Amniotic stem cell (primary cell): ENCODE measurements around the gene CACNA2D1.
"Not testable (repeated sequence)": the region's sequence is repeated elsewhere in the genome, so short reads cannot be mapped to it uniquely, and the experiment has no call there.

Source experiments
- DNase-seq: peaks from one replicate; lab custom pipeline; 2025; lab: John Stamatoyannopoulos, UW

CACNA2D1 gene

GRCh38 chr7:82434275-82435022, 9.1 kb downstream of the CACNA2D1 start:
- no peak for DNase-seq

GRCh38 chr7:82433507-82433906, 10.1 kb downstream of the CACNA2D1 start:
- no peak for DNase-seq

GRCh38 chr7:82432743-82433142, 10.8 kb downstream of the CACNA2D1 start:
- not testable (repeated sequence) for DNase-seq

GRCh38 chr7:82430500-82431465, 12.8 kb downstream of the CACNA2D1 start:
- no peak for DNase-seq

GRCh38 chr7:82429408-82429807, 14.2 kb downstream of the CACNA2D1 start:
- no peak for DNase-seq

- DNase-seq, result peak; percentile 42
Measured at GRCh38 chr7:82428186-82428961, 15.2 kb downstream of the CACNA2D1 start.

GRCh38 chr7:82423446-82423845, 20.1 kb downstream of the CACNA2D1 start:
- DNase-seq, result no peak

GRCh38 chr7:82419200-82419599, 24.4 kb downstream of the CACNA2D1 start:
- no peak for DNase-seq

- no peak for DNase-seq
Measured at GRCh38 chr7:82417898-82418297, 25.7 kb downstream of the CACNA2D1 start.

GRCh38 chr7:82416402-82416801, 27.2 kb downstream of the CACNA2D1 start:
- no peak for DNase-seq

GRCh38 chr7:82414389-82414788, 29.2 kb downstream of the CACNA2D1 start:
- no peak for DNase-seq

- DNase-seq, result no peak
Measured at GRCh38 chr7:82413237-82413636, 30.3 kb downstream of the CACNA2D1 start.

- DNase-seq, result no peak
Measured at GRCh38 chr7:82411732-82412131, 31.8 kb downstream of the CACNA2D1 start.

- no peak for DNase-seq
Measured at GRCh38 chr7:82410461-82410860, 33.1 kb downstream of the CACNA2D1 start.

- no peak for DNase-seq
Measured at GRCh38 chr7:82406937-82407336, 36.6 kb downstream of the CACNA2D1 start.

GRCh38 chr7:82405301-82405700, 38.3 kb downstream of the CACNA2D1 start:
- no peak for DNase-seq

- no peak for DNase-seq
Measured at GRCh38 chr7:82404652-82405051, 38.9 kb downstream of the CACNA2D1 start.

GRCh38 chr7:82404094-82404493, 39.5 kb downstream of the CACNA2D1 start:
- DNase-seq, result no peak

GRCh38 chr7:82397879-82398524, 45.6 kb downstream of the CACNA2D1 start:
- no peak for DNase-seq

- no peak for DNase-seq
Measured at GRCh38 chr7:82396343-82396742, 47.2 kb downstream of the CACNA2D1 start.

- DNase-seq, result no peak
Measured at GRCh38 chr7:82395147-82395546, 48.4 kb downstream of the CACNA2D1 start.

- DNase-seq, result no peak
Measured at GRCh38 chr7:82393840-82394220, 49.7 kb downstream of the CACNA2D1 start.
